Panc1 (cell line): ENCODE measurements around the gene USP24. TPM values are rescaled to one million over a fixed set of nuclear protein-coding genes. Genes with fewer than 3 reads are reported as not detected.

Experiments used
- ATAC-seq: fragments of 200-7000 bp; cut with Tn5 transposase; 2 replicates; pipeline ENCODE4 v1.9.1; 2020; ENCODE audit warnings: mild to moderate bottlenecking, moderate library complexity
- BruUV-seq: library from RNA; stranded (reverse); fragments of 400-500 nt; replicated peaks from 2 replicates; lab custom pipeline; 2021; lab: Mats Ljungman, UMichigan
- CTCF ChIA-PET: fragments of 300-600 bp; sonication (Branson Sonifier 250); formaldehyde crosslinking; loops from one replicate; lab custom pipeline; 2022; ENCODE audit warnings: antibody characterized with exemption; lab: Charles Lee
- POLR2A ChIA-PET: fragments of 300-600 bp; sonication (Branson Sonifier 250); formaldehyde crosslinking; loops from one replicate; lab custom pipeline; 2022; ENCODE audit warnings: antibody characterized with exemption; lab: Charles Lee
- DNase-seq: peaks from one replicate; pipeline ENCODE4 v3.0.0-alpha.2; 2010; ENCODE audit warnings: low read depth, low spot score
- H3K27ac ChIP-seq: 2 replicates; pipeline ENCODE4 v1.5.1; 2011; ENCODE audit warnings: mild to moderate bottlenecking, low read length, inconsistent platforms
- H3K27me3 ChIP-seq: fragments of 200-500 bp; sonication (Bioruptor generic); 2 replicates; pipeline ENCODE4 v1.6.0; 2014; ENCODE audit warnings: low read length, inconsistent platforms; ENCODE audit not compliant: control insufficient read depth, insufficient read depth
- H3K36me3 ChIP-seq: fragments of 200-500 bp; sonication (Bioruptor generic); 2 replicates; pipeline ENCODE4 v1.5.1; 2014; ENCODE audit warnings: inconsistent platforms, mild to moderate bottlenecking, low read length, moderate library complexity; ENCODE audit not compliant: control insufficient read depth, insufficient read depth
- H3K4me1 ChIP-seq: 2 replicates; pipeline ENCODE4 v1.5.1; 2011; ENCODE audit warnings: inconsistent platforms, mild to moderate bottlenecking, low read length, moderate library complexity; ENCODE audit not compliant: control insufficient read depth, insufficient read depth
- H3K4me3 ChIP-seq, 2 experiments: 2 replicates each; pipeline ENCODE4 v1.5.1; 2011 to 2012; ENCODE audit warnings: low read depth in 2 of 2, low read length in 2 of 2, mild to moderate bottlenecking in 2 of 2, inconsistent platforms in 1 of 2, moderate library complexity in 1 of 2
- H3K9me3 ChIP-seq: fragments of 200-500 bp; sonication (Bioruptor generic); 2 replicates; pipeline ENCODE4 v1.5.1; 2014; ENCODE audit warnings: low read depth, mild to moderate bottlenecking, inconsistent platforms, low read length, moderate library complexity; ENCODE audit not compliant: control insufficient read depth, insufficient read depth
- CTCF ChIP-seq: fragments of 450-650 bp; IDR thresholded peaks from 2 replicates; pipeline ENCODE4 v1.5.1; 2017; ENCODE audit warnings: mild to moderate bottlenecking
- POLR2AphosphoS5 ChIP-seq: IDR thresholded peaks from 2 replicates; pipeline ENCODE4 v1.6.1; 2012; ENCODE audit warnings: mild to moderate bottlenecking, low read depth, low read length, moderate library complexity
- REST ChIP-seq, 2 experiments: IDR thresholded peaks; 2 replicates each; pipeline ENCODE4 v1.6.1; 2011 to 2012; ENCODE audit warnings: low read depth in 2 of 2, control low read depth in 1 of 2, low read length in 1 of 2, mild to moderate bottlenecking in 1 of 2, moderate library complexity in 1 of 2; ENCODE audit not compliant: insufficient read depth in 1 of 2
- SIN3A ChIP-seq: IDR thresholded peaks from 2 replicates; pipeline ENCODE4 v1.6.1; 2012; ENCODE audit warnings: low read depth, mild to moderate bottlenecking, low read length, moderate library complexity, borderline replicate concordance; ENCODE audit not compliant: insufficient read depth
- TCF7L2 ChIP-seq: IDR thresholded peaks from 2 replicates; pipeline ENCODE4 v1.6.1; 2011; ENCODE audit warnings: mild to moderate bottlenecking, low read depth, low read length, inconsistent platforms
- in situ Hi-C: cut with HindIII; loops from 2 replicates; pipeline ENCODE4 v1.10.0; 2016; ENCODE audit warnings: low sequenced_read_pairs, low pct_unique_long_range_greater_than_20kb
- intact Hi-C: fragments of 100-400 bp; cut with micrococcal nuclease; formaldehyde crosslinking; loops from one replicate; pipeline ENCODE4 v1.10.0; 2022; ENCODE audit not compliant: unreplicated experiment
- total RNA-seq: library from RNA; stranded (reverse); gene quantifications from one replicate; pipeline ENCODE4 v1.2.1, GENCODE V29; 2021; ENCODE audit not compliant: unreplicated experiment

Gene USP24
- total RNA-seq, 1 experiment from 2014 or later, result 52.2 TPM

- no peak for TF ChIP-seq SIN3A
- no peak for TF ChIP-seq CTCF
- no peak for TF ChIP-seq REST (IDR thresholded peaks at IDR 0.05; ENCODE audit: insufficient read depth in 1 of 2, low read depth in 2 of 2, low read length in 1 of 2)
- no peak for TF ChIP-seq POLR2AphosphoS5
- TF ChIP-seq TCF7L2, result no peak
- intact Hi-C loops, result no loop called here
- Histone ChIP-seq H3K36me3 (no peaks in the 10 kb centered on the region), H3K27ac (no peak overlapping the region), H3K4me3 (no peak overlapping the region), H3K27me3 (no peaks in the 10 kb centered on the region), H3K4me1 (no peaks in the 10 kb centered on the region), H3K9me3 (no peaks in the 10 kb centered on the region)
- POLR2A ChIA-PET, result no interaction called here
- CTCF ChIA-PET, result no interaction called here
- in situ Hi-C loops, result no loop called here
- no TSS peak for BruUV-seq
- ATAC-seq (no peak), DNase-seq (no peak)
These were observed 44.9 kb upstream of the USP24 start for GRCh38 chr1:55259911-55260609.

- BruUV-seq, result no TSS peak
- Histone ChIP-seq H3K9me3 (no peaks in the 10 kb centered on the region), H3K27me3 (no peaks in the 10 kb centered on the region), H3K4me1 (no peaks in the 10 kb centered on the region), H3K27ac (no peak overlapping the region), H3K4me3 (no peak overlapping the region), H3K36me3 (no peaks in the 10 kb centered on the region)
- TF ChIP-seq TCF7L2 (no peak), REST (IDR thresholded peaks at IDR 0.05; ENCODE audit: insufficient read depth in 1 of 2, low read depth in 2 of 2, low read length in 1 of 2) (no peak), POLR2AphosphoS5 (no peak), SIN3A (no peak), CTCF (no peak)
- DNase-seq (no peak), ATAC-seq (no peak)
- intact Hi-C loops, result no loop called here
- POLR2A ChIA-PET, result no interaction called here
- in situ Hi-C loops, result no loop called here
- CTCF ChIA-PET, result no interaction called here
These were observed 42.8 kb upstream of the USP24 start for GRCh38 chr1:55257958-55258357.
